K562 (cell line): Measurements from ENCODE around the gene PDLIM5. TPM values are rescaled to one million over a fixed set of nuclear protein-coding genes. Genes with fewer than 3 reads are reported as not detected.

Experiments used
- ATAC-seq: fragments of 200-7000 bp; cut with Tn5 transposase; 3 replicates; pipeline ENCODE4 v1.9.1; 2020; ENCODE audit warnings: moderate library complexity
- BruUV-seq: library from RNA; stranded (reverse); fragments of 400-500 nt; replicated peaks from 2 replicates; lab custom pipeline; 2021; lab: Mats Ljungman, UMichigan
- CTCF ChIA-PET: fragments of 300-600 bp; formaldehyde crosslinking; extraction: SDS; loops from one replicate; lab custom pipeline; 2021; ENCODE audit warnings: low intra/inter-chr PET ratio; lab: Yijun Ruan, JAX
- POLR2A ChIA-PET: fragments of 300-600, 350-650 bp; sonication (Branson Sonifier 250); formaldehyde crosslinking; extraction: SDS; loops from one replicate; lab custom pipeline; 2021; ENCODE audit warnings: antibody characterized with exemption, inconsistent platforms; lab: Yijun Ruan, JAX
- DNase-seq, 4 experiments: peaks; one replicate each; pipeline versions ENCODE4 v3.0.0 to v3.0.0-alpha.2; 2011 to 2018; ENCODE audit warnings: low spot score in 3 of 4, mixed read lengths in 3 of 4; ENCODE audit errors: extremely low read depth in 1 of 4
- FAIRE-seq: peaks from 2 replicates; lab custom pipeline; 2011; peaks lifted over from hg19 to GRCh38; lab: Jason Lieb, UNC
- H2AFZ ChIP-seq: 2 replicates; pipeline ENCODE4 v1.6.0; 2011; ENCODE audit warnings: low read depth, low read length, control low read depth, inconsistent platforms
- H3K27ac ChIP-seq: fragments of 200-600 bp; 3 replicates; pipeline ENCODE4 v1.8.0; 2011; ENCODE audit warnings: low read depth, mild to moderate bottlenecking, control low read depth, inconsistent platforms, low read length, moderate library complexity, mixed read lengths; ENCODE audit errors: extremely low read depth
- H3K27me3 ChIP-seq, 2 experiments: fragments of 300-600 bp in 1 of 2; 2 replicates in 1 of 2; 3 replicates in 1 of 2; pipeline versions ENCODE4 v1.6.0 to v1.8.0; 2011; ENCODE audit warnings: inconsistent platforms in 2 of 2, low read length in 2 of 2, mild to moderate bottlenecking in 1 of 2, mixed read lengths in 1 of 2, moderate library complexity in 1 of 2; ENCODE audit not compliant: control insufficient read depth in 2 of 2, insufficient read depth in 2 of 2
- H3K36me3 ChIP-seq: fragments of 300-600 bp; 3 replicates; pipeline ENCODE4 v1.8.0; 2011; ENCODE audit warnings: mild to moderate bottlenecking, low read length, inconsistent platforms; ENCODE audit not compliant: control insufficient read depth, insufficient read depth
- H3K4me1 ChIP-seq, 2 experiments: fragments of 200-600 bp in 1 of 2; replicated peaks in 1 of 2; 2 replicates in 1 of 2; 3 replicates in 1 of 2; pipeline versions ENCODE4 v1.5.1 to v1.8.0; 2011; ENCODE audit warnings: inconsistent platforms in 2 of 2, low read length in 2 of 2, mild to moderate bottlenecking in 1 of 2, mixed read lengths in 1 of 2, moderate library complexity in 1 of 2; ENCODE audit not compliant: control insufficient read depth in 2 of 2, insufficient read depth in 2 of 2
- H3K4me2 ChIP-seq: 2 replicates; pipeline ENCODE4 v1.6.1; 2011; ENCODE audit warnings: low read length, control low read depth, inconsistent platforms, mixed read lengths; ENCODE audit not compliant: insufficient read depth
- H3K4me3 ChIP-seq: fragments of 200-600 bp; sonication (generic), shearing (Covaris generic); 2 replicates; pipeline ENCODE4 v1.5.1; 2016; ENCODE audit warnings: control low read depth, inconsistent platforms
- H3K79me2 ChIP-seq: fragments of 200-600 bp; 3 replicates; pipeline ENCODE4 v1.8.0; 2011; ENCODE audit warnings: low read length, inconsistent platforms; ENCODE audit not compliant: control insufficient read depth, insufficient read depth
- H3K9ac ChIP-seq, 2 experiments: 2 replicates each; pipeline versions ENCODE4 v1.6.0 to v1.6.1; 2011; ENCODE audit warnings: low read depth in 2 of 2, low read length in 2 of 2, control low read depth in 1 of 2, inconsistent platforms in 1 of 2, mild to moderate bottlenecking in 1 of 2, mixed read lengths in 1 of 2; ENCODE audit not compliant: insufficient read depth in 1 of 2
- H3K9me1 ChIP-seq: one replicate; pipeline ENCODE4 v1.6.0; 2011; ENCODE audit warnings: inconsistent platforms, mild to moderate bottlenecking, low read length, moderate library complexity; ENCODE audit not compliant: control insufficient read depth, insufficient read depth
- H3K9me3 ChIP-seq: replicated peaks from 2 replicates; pipeline ENCODE4 v1.5.1; 2011; ENCODE audit warnings: low read depth, low read length, inconsistent platforms; ENCODE audit not compliant: control insufficient read depth, insufficient read depth
- H4K20me1 ChIP-seq: replicated peaks from 2 replicates; pipeline ENCODE4 v1.6.1; 2011; ENCODE audit warnings: low read length, inconsistent platforms, mixed read lengths; ENCODE audit not compliant: control insufficient read depth, insufficient read depth
- CHCHD3 ChIP-seq: fragments of 250-450 bp; sonication (Bioruptor Pico); IDR thresholded peaks from 2 replicates; pipeline ENCODE4 v2.1.2; 2022; ENCODE audit warnings: mild to moderate bottlenecking
- CHD1 ChIP-seq: fragments of 200-600 bp; sonication (generic); IDR thresholded peaks from one replicate; pipeline ENCODE4 v1.6.1; 2012; ENCODE audit warnings: mild to moderate bottlenecking, moderate library complexity, low read length, inconsistent platforms
- DMBX1 ChIP-seq: fragments of 250-450 bp; sonication (Bioruptor Pico); IDR thresholded peaks from 2 replicates; pipeline ENCODE4 v1.8.0; 2022; ENCODE audit warnings: inconsistent platforms, mild to moderate bottlenecking, moderate library complexity, borderline replicate concordance
- HEY1 ChIP-seq: fragments of 250-450 bp; sonication (Bioruptor Pico); IDR thresholded peaks from 2 replicates; pipeline ENCODE4 v1.5.0; 2020; ENCODE audit warnings: mild to moderate bottlenecking, moderate library complexity, borderline replicate concordance
- LARP7 ChIP-seq: fragments of 450-650 bp; IDR thresholded peaks from 2 replicates; pipeline ENCODE4 v1.6.1; 2016
- MCM3 ChIP-seq: fragments of 450-650 bp; IDR thresholded peaks from 2 replicates; pipeline ENCODE4 v1.6.1; 2016
- MTA2 ChIP-seq: fragments of 450-650 bp; IDR thresholded peaks from 2 replicates; pipeline ENCODE4 v1.6.1; 2016; ENCODE audit warnings: low read depth
- PHB2 ChIP-seq: fragments of 450-650 bp; IDR thresholded peaks from 2 replicates; pipeline ENCODE4 v1.6.1; 2017; ENCODE audit warnings: low read depth
- RBM25 ChIP-seq: fragments of 200-400 bp; formaldehyde crosslinking; IDR thresholded peaks from 2 replicates; pipeline ENCODE4 v1.6.1; 2018; ENCODE audit warnings: low read length, low read depth, moderate library complexity; ENCODE audit not compliant: severe bottlenecking
- TSC22D4 ChIP-seq: fragments of 450-650 bp; IDR thresholded peaks from 2 replicates; pipeline ENCODE4 v1.6.1; 2016; ENCODE audit warnings: missing genetic modification characterization, missing biosample characterization, control low read depth
- YBX1 ChIP-seq: fragments of 450-650 bp; IDR thresholded peaks from 2 replicates; pipeline ENCODE4 v1.7.1; 2016; ENCODE audit warnings: mild to moderate bottlenecking
- ZNF324 ChIP-seq: fragments of 250-450 bp; sonication (Bioruptor Pico); IDR thresholded peaks from 2 replicates; pipeline ENCODE4 v1.4.0; 2020; ENCODE audit warnings: mild to moderate bottlenecking
- ZNF589 ChIP-seq: fragments of 200-800 bp; sonication (Bioruptor generic); IDR thresholded peaks from 2 replicates; pipeline ENCODE4 v1.6.1; 2016; ENCODE audit warnings: low read depth, missing genetic modification characterization, missing compliant biosample characterization
- ZNF76 ChIP-seq: fragments of 250-450 bp; sonication (Bioruptor Pico); IDR thresholded peaks from 2 replicates; pipeline ENCODE4 v1.4.0; 2020; ENCODE audit warnings: mild to moderate bottlenecking, moderate library complexity, borderline replicate concordance
- ZNF79 ChIP-seq: fragments of 250-450 bp; sonication (Bioruptor Pico); IDR thresholded peaks from 2 replicates; pipeline ENCODE4 v1.4.0; 2020; ENCODE audit warnings: low read depth, mild to moderate bottlenecking, moderate library complexity
- WGBS: fragments of 100-300 bp; shearing (Covaris generic); methylation state at CpG from one replicate; pipeline ENCODE4 v1.1.6; 2016; ENCODE audit warnings: low coverage, mixed read lengths; ENCODE audit not compliant: insufficient coverage; ENCODE audit errors: missing lambda C conversion rate; 5-methylcytosine and 5-hydroxymethylcytosine counted together
- in situ Hi-C: fragments of 300-500 bp; cut with MboI; formaldehyde crosslinking; loops from 4 replicates; pipeline ENCODE4 v1.15.0; 2018; ENCODE audit warnings: inconsistent platforms, mixed read lengths
- intact Hi-C: fragments of 100-400 bp; cut with micrococcal nuclease; formaldehyde crosslinking; loops from 2 replicates; pipeline ENCODE4 v1.14.2; 2022
- polyA plus RNA-seq, 8 experiments: library from polyadenylated mRNA; depleted of rRNA in 4 of 8; stranded (reverse) in 5 of 8; unstranded in 3 of 8; fragments of >200 nt; fragmentation: Nextera tagmentation in 2 of 8; fragmentation: Illumina TruSeq in 1 of 8; extraction: Ambion mirVana in 2 of 8; extraction: Trizol in 1 of 8; gene quantifications; 2 replicates each; pipeline versions ENCODE4 v1.2.1 to v1.2.3, GENCODE V29; 2011 to 2014; ENCODE audit warnings: inconsistent platforms in 1 of 8, missing spikeins in 1 of 8
- total RNA-seq, 7 experiments: library from RNA; depleted of rRNA in 6 of 7; stranded (reverse); fragments of >200 nt in 6 of 7; fragmentation: Illumina TruSeq in 2 of 7; extraction: Trizol in 2 of 7; gene quantifications; 2 replicates each; pipeline versions ENCODE4 v1.2.1 to v1.2.3, GENCODE V29; 2011 to 2021; ENCODE audit warnings: low replicate concordance in 1 of 7
- TF ChIP-seq, protein P1 (sequence below): fragments of 250-450 bp; sonication (Bioruptor Pico); IDR thresholded peaks from 2 replicates; pipeline ENCODE4 v1.4.0; 2020
- TF ChIP-seq, protein P2 (sequence below), 2 experiments: fragments of 150-350 bp in 1 of 2; IDR thresholded peaks; 2 replicates each; pipeline ENCODE4 v1.6.1; 2012 to 2016; ENCODE audit warnings: low read depth in 2 of 2, low read length in 2 of 2, mild to moderate bottlenecking in 1 of 2, moderate library complexity in 1 of 2

Gene PDLIM5
- total and polyA plus RNA-seq, 9 of the 15 experiments (the other 6 are each of a cell fraction or from before 2014, with no cell fraction given): 36.9 to 127 (median 62.5) TPM

DNA sequence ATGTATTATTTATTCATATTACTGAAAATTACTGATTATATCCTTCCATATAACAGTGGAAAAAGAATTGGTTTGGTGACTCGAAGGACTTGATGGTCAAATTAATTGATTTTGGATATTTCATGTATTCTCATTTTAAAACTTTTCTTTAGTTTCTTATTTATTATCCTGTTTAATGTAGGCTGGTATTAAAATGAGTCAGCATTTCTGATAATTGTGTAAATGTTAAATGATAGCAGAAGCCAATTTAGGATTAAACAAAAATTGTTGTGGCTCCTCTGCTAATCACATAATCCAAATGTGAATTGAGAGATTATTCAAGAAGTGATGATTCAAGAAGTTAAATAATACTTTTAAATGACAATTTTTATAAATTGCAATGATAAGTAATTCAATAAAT is 38.7 kb downstream of the PDLIM5 start:
- no peak for ATAC-seq
- H3K79me2 ChIP-seq: peaks cover 54% of the 10 kb centered on the region
- CTCF ChIA-PET: no interaction called here
- H3K36me3 ChIP-seq: no peaks in the 10 kb centered on the region
- intact Hi-C loops: no loop called here
- 79% methylated on average over 1 of the region's 1 CpG for WGBS
- no TSS peak for BruUV-seq
- no peak overlapping the region for H3K4me2 ChIP-seq
- in situ Hi-C loops: no loop called here
- H3K27me3 ChIP-seq: no peaks in the 10 kb centered on the region
- no peak overlapping the region for H3K9ac ChIP-seq
- DNase-seq: no peak
- no peaks in the 10 kb centered on the region; the same call in 1 of the 2 replicates for H4K20me1 ChIP-seq
- POLR2A ChIA-PET: no interaction called here
- H3K4me1 ChIP-seq: peaks cover 0 to 8% of the 10 kb centered on the region in 2 experiments; a peak in 2 of 5 replicates
- no peak overlapping the region for H2AFZ ChIP-seq
- H3K9me3 ChIP-seq: no peaks in the 10 kb centered on the region
- H3K4me3 ChIP-seq: no peak overlapping the region
- no peak overlapping the region for H3K27ac ChIP-seq
- no peaks in the 10 kb centered on the region for H3K9me1 ChIP-seq
- no peak for FAIRE-seq
- TF ChIP-seq TSC22D4 (no peak), ZNF589 (CRISPR knock-in tag) (no peak), ZNF76 (CRISPR knock-in tag) (no peak), YBX1 (no peak), MTA2 (no peak), DMBX1 (CRISPR knock-in tag) (no peak), HEY1 (CRISPR knock-in tag) (no peak), CHCHD3 (CRISPR knock-in tag) (no peak), ZNF79 (CRISPR knock-in tag) (no peak), PHB2 (no peak), MCM3 (no peak), LARP7 (no peak), ZNF324 (CRISPR knock-in tag) (no peak), RBM25 (no peak), CHD1 (no peak)
- TF ChIP-seq, protein P1, sequence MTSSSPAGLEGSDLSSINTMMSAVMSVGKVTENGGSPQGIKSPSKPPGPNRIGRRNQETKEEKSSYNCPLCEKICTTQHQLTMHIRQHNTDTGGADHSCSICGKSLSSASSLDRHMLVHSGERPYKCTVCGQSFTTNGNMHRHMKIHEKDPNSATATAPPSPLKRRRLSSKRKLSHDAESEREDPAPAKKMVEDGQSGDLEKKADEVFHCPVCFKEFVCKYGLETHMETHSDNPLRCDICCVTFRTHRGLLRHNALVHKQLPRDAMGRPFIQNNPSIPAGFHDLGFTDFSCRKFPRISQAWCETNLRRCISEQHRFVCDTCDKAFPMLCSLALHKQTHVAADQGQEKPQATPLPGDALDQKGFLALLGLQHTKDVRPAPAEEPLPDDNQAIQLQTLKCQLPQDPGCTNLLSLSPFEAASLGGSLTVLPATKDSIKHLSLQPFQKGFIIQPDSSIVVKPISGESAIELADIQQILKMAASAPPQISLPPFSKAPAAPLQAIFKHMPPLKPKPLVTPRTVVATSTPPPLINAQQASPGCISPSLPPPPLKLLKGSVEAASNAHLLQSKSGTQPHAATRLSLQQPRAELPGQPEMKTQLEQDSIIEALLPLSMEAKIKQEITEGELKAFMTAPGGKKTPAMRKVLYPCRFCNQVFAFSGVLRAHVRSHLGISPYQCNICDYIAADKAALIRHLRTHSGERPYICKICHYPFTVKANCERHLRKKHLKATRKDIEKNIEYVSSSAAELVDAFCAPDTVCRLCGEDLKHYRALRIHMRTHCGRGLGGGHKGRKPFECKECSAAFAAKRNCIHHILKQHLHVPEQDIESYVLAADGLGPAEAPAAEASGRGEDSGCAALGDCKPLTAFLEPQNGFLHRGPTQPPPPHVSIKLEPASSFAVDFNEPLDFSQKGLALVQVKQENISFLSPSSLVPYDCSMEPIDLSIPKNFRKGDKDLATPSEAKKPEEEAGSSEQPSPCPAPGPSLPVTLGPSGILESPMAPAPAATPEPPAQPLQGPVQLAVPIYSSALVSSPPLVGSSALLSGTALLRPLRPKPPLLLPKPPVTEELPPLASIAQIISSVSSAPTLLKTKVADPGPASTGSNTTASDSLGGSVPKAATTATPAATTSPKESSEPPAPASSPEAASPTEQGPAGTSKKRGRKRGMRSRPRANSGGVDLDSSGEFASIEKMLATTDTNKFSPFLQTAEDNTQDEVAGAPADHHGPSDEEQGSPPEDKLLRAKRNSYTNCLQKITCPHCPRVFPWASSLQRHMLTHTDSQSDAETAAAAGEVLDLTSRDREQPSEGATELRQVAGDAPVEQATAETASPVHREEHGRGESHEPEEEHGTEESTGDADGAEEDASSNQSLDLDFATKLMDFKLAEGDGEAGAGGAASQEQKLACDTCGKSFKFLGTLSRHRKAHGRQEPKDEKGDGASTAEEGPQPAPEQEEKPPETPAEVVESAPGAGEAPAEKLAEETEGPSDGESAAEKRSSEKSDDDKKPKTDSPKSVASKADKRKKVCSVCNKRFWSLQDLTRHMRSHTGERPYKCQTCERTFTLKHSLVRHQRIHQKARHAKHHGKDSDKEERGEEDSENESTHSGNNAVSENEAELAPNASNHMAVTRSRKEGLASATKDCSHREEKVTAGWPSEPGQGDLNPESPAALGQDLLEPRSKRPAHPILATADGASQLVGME (CRISPR knock-in tag): no peak
- TF ChIP-seq, protein P2, sequence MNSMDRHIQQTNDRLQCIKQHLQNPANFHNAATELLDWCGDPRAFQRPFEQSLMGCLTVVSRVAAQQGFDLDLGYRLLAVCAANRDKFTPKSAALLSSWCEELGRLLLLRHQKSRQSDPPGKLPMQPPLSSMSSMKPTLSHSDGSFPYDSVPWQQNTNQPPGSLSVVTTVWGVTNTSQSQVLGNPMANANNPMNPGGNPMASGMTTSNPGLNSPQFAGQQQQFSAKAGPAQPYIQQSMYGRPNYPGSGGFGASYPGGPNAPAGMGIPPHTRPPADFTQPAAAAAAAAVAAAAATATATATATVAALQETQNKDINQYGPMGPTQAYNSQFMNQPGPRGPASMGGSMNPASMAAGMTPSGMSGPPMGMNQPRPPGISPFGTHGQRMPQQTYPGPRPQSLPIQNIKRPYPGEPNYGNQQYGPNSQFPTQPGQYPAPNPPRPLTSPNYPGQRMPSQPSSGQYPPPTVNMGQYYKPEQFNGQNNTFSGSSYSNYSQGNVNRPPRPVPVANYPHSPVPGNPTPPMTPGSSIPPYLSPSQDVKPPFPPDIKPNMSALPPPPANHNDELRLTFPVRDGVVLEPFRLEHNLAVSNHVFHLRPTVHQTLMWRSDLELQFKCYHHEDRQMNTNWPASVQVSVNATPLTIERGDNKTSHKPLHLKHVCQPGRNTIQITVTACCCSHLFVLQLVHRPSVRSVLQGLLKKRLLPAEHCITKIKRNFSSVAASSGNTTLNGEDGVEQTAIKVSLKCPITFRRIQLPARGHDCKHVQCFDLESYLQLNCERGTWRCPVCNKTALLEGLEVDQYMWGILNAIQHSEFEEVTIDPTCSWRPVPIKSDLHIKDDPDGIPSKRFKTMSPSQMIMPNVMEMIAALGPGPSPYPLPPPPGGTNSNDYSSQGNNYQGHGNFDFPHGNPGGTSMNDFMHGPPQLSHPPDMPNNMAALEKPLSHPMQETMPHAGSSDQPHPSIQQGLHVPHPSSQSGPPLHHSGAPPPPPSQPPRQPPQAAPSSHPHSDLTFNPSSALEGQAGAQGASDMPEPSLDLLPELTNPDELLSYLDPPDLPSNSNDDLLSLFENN (IDR thresholded peaks at IDR 0.05; ENCODE audit: low read depth in 2 of 2, low read length in 2 of 2): no peak
